Uterus (tissue), 4 donors: ENCODE measurements around the gene AKAP10. TPM values are rescaled to one million over a fixed set of nuclear protein-coding genes. Genes with fewer than 3 reads are reported as not detected.

Source experiments
- DNase-seq, 2 donors: peaks; one replicate each; pipeline ENCODE4 v3.0.0-alpha.2; 2019 to 2020
- H3K27ac ChIP-seq, 2 donors: fragments of 200-600 bp; sonication (generic); 1 replicate in 1 of 2; 2 replicates in 1 of 2; pipeline ENCODE4 v1.5.1; 2016 to 2018
- H3K27me3 ChIP-seq, 2 donors: fragments of 200-600 bp; sonication (generic); one replicate each; pipeline ENCODE4 v1.5.1; 2018 to 2019; ENCODE audit warnings: control low read depth in 1 of 2
- H3K36me3 ChIP-seq, 2 donors: fragments of 200-600 bp; sonication (generic); one replicate each; pipeline ENCODE4 v1.5.1; 2019; ENCODE audit warnings: control low read depth in 1 of 2
- H3K4me1 ChIP-seq, 2 donors: fragments of 200-600 bp; sonication (generic); one replicate each; pipeline ENCODE4 v1.5.1; 2018 to 2019; ENCODE audit warnings: control low read depth in 1 of 2
- H3K4me3 ChIP-seq, 2 donors: fragments of 200-600 bp; sonication (generic); 1 replicate in 1 of 2; 2 replicates in 1 of 2; pipeline ENCODE4 v1.5.1; 2018 to 2019; ENCODE audit warnings: mild to moderate bottlenecking in 1 of 2
- H3K9me3 ChIP-seq, 2 donors: fragments of 200-600 bp; sonication (generic); one replicate each; pipeline ENCODE4 v1.5.1; 2019; ENCODE audit warnings: control low read depth in 1 of 2
- CTCF ChIP-seq, 4 experiments: fragments of 200-600 bp in 2 of 4; fragments of 450-650 bp in 2 of 4; sonication (generic) in 2 of 4; IDR thresholded peaks; one replicate each; pipeline ENCODE4 v1.5.1; 2016 to 2019; ENCODE audit warnings: antibody characterized with exemption in 4 of 4, mild to moderate bottlenecking in 2 of 4, moderate library complexity in 1 of 4
- POLR2A ChIP-seq, 2 donors: fragments of 450-650 bp; IDR thresholded peaks; one replicate each; pipeline ENCODE4 v1.6.1; 2016; ENCODE audit warnings: antibody characterized with exemption in 2 of 2, mild to moderate bottlenecking in 1 of 2, moderate library complexity in 1 of 2
- intact Hi-C: fragments of 100-400 bp; cut with DNase I; formaldehyde crosslinking; loops from one replicate; pipeline ENCODE4 v1.15.1; 2023; ENCODE audit warnings: low total_unique reads
- total RNA-seq, 4 donors: library from RNA; depleted of rRNA in 3 of 4; stranded (reverse); fragments of >200 nt in 3 of 4; gene quantifications; one replicate each; pipeline versions ENCODE4 v1.1.0 to v1.2.4, GENCODE V29; 2014 to 2023
- donor health status: DM: yes; HTN: yes; CAD: no.

Gene AKAP10
- total RNA-seq, 4 donors from 2014 or later = 17.7 to 56.9 (median 33.2) TPM

GRCh38 chr17:19886116-19886515 is 91.5 kb downstream of the AKAP10 start:
- H3K36me3 ChIP-seq = no peaks in the 10 kb centered on the region
- no peaks in the 10 kb centered on the region for H3K4me1 ChIP-seq
- no peaks in the 10 kb centered on the region for H3K27me3 ChIP-seq
- no peak overlapping the region for H3K27ac ChIP-seq
- DNase-seq = no peak
- intact Hi-C loops = no loop called here
- no peak overlapping the region for H3K4me3 ChIP-seq
- no peaks in the 10 kb centered on the region for H3K9me3 ChIP-seq
- no peak for TF ChIP-seq CTCF (IDR thresholded peaks at IDR 0.05)

GRCh38 chr17:19883537-19884215 is 94.0 kb downstream of the AKAP10 start:
- H3K4me1 ChIP-seq = no peaks in the 10 kb centered on the region
- no peak overlapping the region for H3K27ac ChIP-seq
- intact Hi-C loops = no loop called here
- H3K9me3 ChIP-seq = no peaks in the 10 kb centered on the region
- TF ChIP-seq CTCF (IDR thresholded peaks at IDR 0.05) (no peak), POLR2A (IDR thresholded peaks at IDR 0.05) (no peak)
- DNase-seq = no peak
- H3K27me3 ChIP-seq = no peaks in the 10 kb centered on the region
- no peaks in the 10 kb centered on the region for H3K36me3 ChIP-seq
- H3K4me3 ChIP-seq = no peak overlapping the region

DNA sequence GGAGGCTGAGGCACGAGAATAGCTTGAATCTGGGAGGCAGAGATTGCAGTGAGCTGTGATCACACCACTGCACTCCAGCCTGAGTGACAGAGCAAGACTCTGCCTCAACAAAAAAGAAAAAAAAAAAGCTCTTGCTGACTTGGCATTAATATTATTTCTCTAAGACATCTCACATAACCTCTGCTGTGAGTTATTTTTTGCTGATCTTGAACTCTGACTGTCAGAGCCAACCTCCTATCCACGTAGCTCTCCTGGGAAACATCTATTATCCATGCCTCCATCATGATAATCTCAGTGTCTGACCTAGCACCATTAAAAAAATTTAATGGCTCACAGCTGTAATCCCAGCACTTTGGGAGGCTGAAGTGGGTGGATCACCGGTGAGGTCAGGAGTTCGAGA is 97.2 kb downstream of the AKAP10 start:
- Histone ChIP-seq H3K4me3 (no peak overlapping the region), H3K9me3 (no peaks in the 10 kb centered on the region), H3K36me3 (no peaks in the 10 kb centered on the region), H3K4me1 (no peaks in the 10 kb centered on the region), H3K27me3 (no peaks in the 10 kb centered on the region), H3K27ac (no peak overlapping the region)
- no peak for DNase-seq
- TF ChIP-seq CTCF (IDR thresholded peaks at IDR 0.05) (no peak), POLR2A (IDR thresholded peaks at IDR 0.05) (no peak)
- intact Hi-C loops = no loop called here

GRCh38 chr17:19877364-19877945 is 100.2 kb downstream of the AKAP10 start:
- no peak overlapping the region for H3K4me3 ChIP-seq
- no peaks in the 10 kb centered on the region for H3K27me3 ChIP-seq
- H3K4me1 ChIP-seq = no peaks in the 10 kb centered on the region
- intact Hi-C loops = no loop called here
- no peak for DNase-seq
- H3K27ac ChIP-seq = no peak overlapping the region
- H3K9me3 ChIP-seq = no peaks in the 10 kb centered on the region
- no peaks in the 10 kb centered on the region for H3K36me3 ChIP-seq
- TF ChIP-seq POLR2A (IDR thresholded peaks at IDR 0.05) (no peak), CTCF (IDR thresholded peaks at IDR 0.05) (no peak)

- TF ChIP-seq POLR2A (IDR thresholded peaks at IDR 0.05) (no peak), CTCF (IDR thresholded peaks at IDR 0.05) (no peak)
- Histone ChIP-seq H3K27me3 (no peaks in the 10 kb centered on the region), H3K27ac (no peak overlapping the region), H3K4me3 (no peak overlapping the region), H3K36me3 (no peaks in the 10 kb centered on the region), H3K9me3 (no peaks in the 10 kb centered on the region), H3K4me1 (no peaks in the 10 kb centered on the region)
- no peak for DNase-seq
- intact Hi-C loops = no loop called here
Observed at GRCh38 chr17:19876529-19877161, 101.0 kb downstream of the AKAP10 start.
